ENCODE results near the gene SURF4. TPM values are rescaled to one million over a fixed set of nuclear protein-coding genes. Genes with fewer than 3 reads are reported as not detected.
"Not testable (repeated sequence)": the region's sequence is repeated elsewhere in the genome, so short reads cannot be mapped to it uniquely, and the experiment has no call there.

SURF4 gene
- total RNA-seq, 2 experiments from 2014 or later = 283 to 349 TPM

DNA sequence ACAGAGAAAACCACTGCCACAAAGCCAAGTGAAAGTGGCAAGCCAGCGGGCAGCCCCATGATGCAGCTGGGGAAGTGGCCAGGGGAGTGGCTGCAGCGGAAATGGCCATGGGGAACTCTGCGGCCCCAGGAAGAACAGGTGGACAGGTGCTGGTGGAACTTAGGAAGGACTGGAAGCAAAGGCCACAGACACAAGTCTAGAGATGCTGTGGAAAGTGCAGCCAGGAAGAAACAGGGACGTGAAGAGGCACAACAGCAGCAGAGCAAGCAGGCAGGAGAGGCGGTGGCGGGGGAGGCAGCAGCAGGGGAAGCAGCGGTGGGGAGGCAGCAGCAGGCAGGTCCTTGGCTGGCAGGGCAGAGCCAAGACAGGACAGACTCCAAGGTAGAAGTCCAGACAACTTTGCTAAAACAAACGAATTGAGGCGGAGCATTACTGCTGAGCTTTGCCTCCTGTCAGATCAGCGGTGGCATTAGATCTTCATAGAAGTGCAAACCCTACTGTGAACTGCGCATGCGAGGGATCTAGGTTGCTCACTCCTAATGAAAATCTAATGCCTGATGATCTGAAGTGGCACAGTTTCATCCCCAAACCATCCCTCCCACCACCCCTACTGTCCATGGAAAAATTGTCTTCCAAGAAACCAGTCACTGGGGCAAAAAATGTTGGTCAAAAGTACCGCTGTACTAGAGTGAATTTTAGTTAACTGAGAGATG lies 51.7 kb downstream of the SURF4 start:
- Mint-ChIP-seq H3K9me3 (ENCODE audit: low read depth) (no peaks in the 10 kb centered on the region), H3K36me3 (ENCODE audit: low read depth) (peaks cover 3% of the 10 kb centered on the region), H3K27ac (no peak overlapping the region), H3K4me1 (no peaks in the 10 kb centered on the region), H3K4me3 (no peak overlapping the region), H3K27me3 (no peaks in the 10 kb centered on the region)
- ChIA-PET CTCF (no interaction called here), POLR2A (no interaction called here)
- ATAC-seq (no peak), DNase-seq (no peak)
- intact Hi-C loops (cut with DNase I, micrococcal nuclease) = no loop called here

DNA sequence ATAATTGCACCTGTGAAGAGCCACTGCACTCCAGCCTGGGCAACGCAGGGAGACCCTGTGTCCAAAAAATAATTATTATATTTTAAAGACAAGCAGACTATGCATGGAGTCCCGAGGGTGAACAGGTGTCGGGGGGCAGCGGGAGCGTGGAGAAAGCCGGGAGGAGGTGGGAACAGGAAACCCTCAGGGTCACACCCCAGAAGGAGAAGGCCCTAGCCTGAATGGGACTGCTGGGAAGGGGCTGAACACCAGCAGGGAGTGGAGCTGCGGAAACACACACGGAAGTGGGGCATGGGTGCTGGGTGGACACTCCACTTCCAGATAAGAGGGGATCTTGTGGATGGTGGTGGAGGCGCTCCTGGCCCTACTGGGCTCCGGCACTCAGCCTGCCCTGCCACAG lies 52.6 kb downstream of the SURF4 start:
- H3K4me1 Mint-ChIP-seq = no peaks in the 10 kb centered on the region
- no peaks in the 10 kb centered on the region for H3K9me3 Mint-ChIP-seq (ENCODE audit: low read depth)
- H3K36me3 Mint-ChIP-seq (ENCODE audit: low read depth) = no peaks in the 10 kb centered on the region
- POLR2A ChIA-PET = interaction anchor here (0.5 kb wide), 1 partner anchor 25 kb away, joined by 3 read pairs; the partner anchor contains the start of genes MED22 and RPL7A
- H3K27me3 Mint-ChIP-seq = no peaks in the 10 kb centered on the region
- no peak overlapping the region for H3K27ac Mint-ChIP-seq
- intact Hi-C loops (cut with DNase I, micrococcal nuclease) = no loop called here
- no peak overlapping the region for H3K4me3 Mint-ChIP-seq
- CTCF ChIA-PET = no interaction called here
- no peak for DNase-seq
- no peak for ATAC-seq

GRCh38 chr9:133322701-133323100 lies 53.2 kb downstream of the SURF4 start:
- ATAC-seq = no peak
- H3K4me1 Mint-ChIP-seq = no peaks in the 10 kb centered on the region
- no peaks in the 10 kb centered on the region for H3K36me3 Mint-ChIP-seq (ENCODE audit: low read depth)
- intact Hi-C loops (cut with DNase I, micrococcal nuclease) = no loop called here
- POLR2A ChIA-PET = interaction anchor here (0.5 kb wide), 1 partner anchor 25 kb away, joined by 3 read pairs; the partner anchor contains the start of genes MED22 and RPL7A
- H3K9me3 Mint-ChIP-seq (ENCODE audit: low read depth) = no peaks in the 10 kb centered on the region
- H3K4me3 Mint-ChIP-seq = no peak overlapping the region
- DNase-seq = no peak
- CTCF ChIA-PET = no interaction called here
- H3K27ac Mint-ChIP-seq = no peak overlapping the region
- H3K27me3 Mint-ChIP-seq = no peaks in the 10 kb centered on the region

- H3K36me3 Mint-ChIP-seq (ENCODE audit: low read depth) = no peaks in the 10 kb centered on the region
- intact Hi-C loops (cut with DNase I, micrococcal nuclease) = no loop called here
- no peaks in the 10 kb centered on the region for H3K27me3 Mint-ChIP-seq
- H3K4me1 Mint-ChIP-seq = no peaks in the 10 kb centered on the region
- H3K4me3 Mint-ChIP-seq = no peak overlapping the region
- ChIA-PET CTCF (no interaction called here), POLR2A (no interaction called here)
- H3K9me3 Mint-ChIP-seq (ENCODE audit: low read depth) = no peaks in the 10 kb centered on the region
- DNase-seq (no peak), ATAC-seq (no peak)
- no peak overlapping the region for H3K27ac Mint-ChIP-seq
Measured at GRCh38 chr9:133321411-133321935, 54.4 kb downstream of the SURF4 start.

GRCh38 chr9:133320421-133320881 lies 55.4 kb downstream of the SURF4 start:
- H3K27me3 Mint-ChIP-seq = no peaks in the 10 kb centered on the region
- CTCF ChIA-PET = no interaction called here
- DNase-seq = no peak
- no peaks in the 10 kb centered on the region for H3K36me3 Mint-ChIP-seq (ENCODE audit: low read depth)
- H3K27ac Mint-ChIP-seq = no peak overlapping the region
- H3K4me1 Mint-ChIP-seq = no peaks in the 10 kb centered on the region
- POLR2A ChIA-PET = no interaction called here
- ATAC-seq = no peak
- intact Hi-C loops (cut with DNase I, micrococcal nuclease) = no loop called here
- H3K4me3 Mint-ChIP-seq = no peak overlapping the region
- no peaks in the 10 kb centered on the region for H3K9me3 Mint-ChIP-seq (ENCODE audit: low read depth)

- H3K4me3 Mint-ChIP-seq; POLR2A ChIA-PET; intact Hi-C loops (cut with DNase I, micrococcal nuclease); H3K4me1 Mint-ChIP-seq; H3K27me3 Mint-ChIP-seq; H3K36me3 Mint-ChIP-seq (ENCODE audit: low read depth); ATAC-seq; CTCF ChIA-PET; DNase-seq; H3K27ac Mint-ChIP-seq; H3K9me3 Mint-ChIP-seq (ENCODE audit: low read depth): not testable (repeated sequence)
Measured at GRCh38 chr9:133317551-133317950, 58.3 kb downstream of the SURF4 start.

DNA sequence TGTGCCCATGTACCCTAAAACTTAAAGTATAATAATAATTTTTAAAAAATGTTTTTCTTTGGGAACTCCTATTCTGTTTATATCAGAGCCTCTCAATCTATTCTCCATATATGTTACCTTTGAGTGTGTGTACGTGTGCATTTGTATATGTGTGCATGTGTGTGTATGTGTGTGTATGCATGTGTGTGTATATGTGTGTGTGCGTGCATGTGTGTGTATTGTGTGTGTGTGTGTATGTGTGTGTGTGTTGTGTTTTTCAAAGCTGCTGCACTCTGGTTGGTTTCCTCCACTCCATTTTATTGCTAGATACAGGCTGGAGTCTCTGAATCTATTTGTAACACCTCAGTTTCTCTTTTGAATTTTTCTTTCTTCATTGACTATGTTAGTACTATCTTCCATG lies 59.9 kb downstream of the SURF4 start:
- ATAC-seq (no peak), DNase-seq (no peak)
- Mint-ChIP-seq H3K4me3 (no peak overlapping the region), H3K9me3 (ENCODE audit: low read depth) (no peaks in the 10 kb centered on the region), H3K4me1 (no peaks in the 10 kb centered on the region), H3K36me3 (ENCODE audit: low read depth) (no peaks in the 10 kb centered on the region), H3K27ac (no peak overlapping the region), H3K27me3 (no peaks in the 10 kb centered on the region)
- ChIA-PET POLR2A (no interaction called here), CTCF (no interaction called here)
- intact Hi-C loops (cut with DNase I, micrococcal nuclease) = no loop called here

Other genes starting within 250 kb of the SURF4 start
- 1 to 10 TPM; 3.8 to 4.8 TPM for gene GBGT1, start 212.1 kb downstream of the SURF4 start, total RNA-seq
- not detected for gene OBP2B, start 166.8 kb downstream of the SURF4 start, total RNA-seq
- gene ABO, start 100.9 kb downstream of the SURF4 start, total RNA-seq = under 1 TPM in 1 of 2 experiments, not detected in 1; 0.09 TPM
- gene SURF6, start 39.9 kb downstream of the SURF4 start, total RNA-seq = 10 to 100 TPM; 22.4 to 24.3 TPM
- 10 to 100 TPM; 22.9 to 26.4 TPM for gene MED22, start 27.9 kb downstream of the SURF4 start, total RNA-seq
- gene RPL7A, start 27.8 kb downstream of the SURF4 start, total RNA-seq = 1,000 to 10,000 TPM; 3,179 to 3,246 TPM
- gene SURF1, start 19.6 kb downstream of the SURF4 start, total RNA-seq = 10 to 100 TPM; 17.4 to 29.1 TPM
- 10 to 100 TPM; 17.3 to 21.8 TPM for gene SURF2, start 19.5 kb downstream of the SURF4 start, total RNA-seq
- under 1 TPM; 0.40 to 0.82 TPM for gene STKLD1, start 306 bp upstream of the SURF4 start, total RNA-seq
- gene REXO4, start 42.0 kb upstream of the SURF4 start, total RNA-seq = 10 to 100 TPM; 25.9 to 34.3 TPM
- gene ADAMTS13, start 46.3 kb upstream of the SURF4 start, total RNA-seq = 1 to 10 TPM; 1.7 to 2.5 TPM
- gene CACFD1, start 83.9 kb upstream of the SURF4 start, total RNA-seq = under 1 TPM; 0.87 to 0.90 TPM
- gene SLC2A6, start 103.0 kb upstream of the SURF4 start, total RNA-seq = 1 to 10 TPM; 1.6 to 1.9 TPM
- not detected for gene MYMK, start 148.9 kb upstream of the SURF4 start, total RNA-seq
- under 1 TPM; 0.11 to 0.32 TPM for gene ADAMTSL2, start 158.6 kb upstream of the SURF4 start, total RNA-seq
- gene FAM163B, start 233.3 kb upstream of the SURF4 start, total RNA-seq = not detected

Data from activated CD4-positive, alpha-beta T cell treated with anti-CD3 and anti-CD28 coated beads for 36 hours (primary cell).